Fibroblast of mammary gland (primary cell): Measurements from ENCODE around the gene RPRML.

Source experiments
- DNase-seq: peaks from one replicate; pipeline ENCODE4 v3.0.0-alpha.2; 2010; ENCODE audit warnings: low read depth
- H3K4me3 ChIP-seq: 2 replicates; pipeline ENCODE4 v1.5.1; 2011; ENCODE audit warnings: low read depth, mild to moderate bottlenecking, low read length, moderate library complexity; ENCODE audit not compliant: control insufficient read depth
- CTCF ChIP-seq: conservative IDR thresholded peaks from 2 replicates; pipeline ENCODE4 v1.5.1; 2011; ENCODE audit warnings: low read depth, low read length, inconsistent platforms; ENCODE audit not compliant: control insufficient read depth, insufficient read depth

RPRML gene

GRCh38 chr17:46984341-46984740 is 5.3 kb upstream of the RPRML start:
- no peak for DNase-seq
- H3K4me3 ChIP-seq: no peak overlapping the region
- no peak for TF ChIP-seq CTCF

DNA sequence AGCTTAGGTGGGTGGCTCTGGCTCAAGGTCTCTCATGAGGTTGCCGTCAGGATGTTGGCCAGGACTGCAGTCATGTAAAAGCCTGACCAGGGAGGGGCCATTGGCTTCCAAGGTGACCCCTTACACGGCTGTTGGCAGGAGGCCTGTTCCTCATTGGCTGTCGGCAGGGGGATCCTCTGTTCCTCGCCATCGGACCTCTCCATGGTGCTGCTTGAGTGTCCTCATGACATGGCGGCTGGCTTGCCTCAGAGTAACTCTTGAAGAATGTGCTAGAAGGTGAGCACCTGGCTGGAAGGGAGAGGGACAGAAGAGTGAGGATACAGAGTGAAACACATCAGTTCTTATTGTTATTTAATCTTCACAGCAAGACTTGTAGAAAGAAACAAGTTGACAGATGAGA is 4.7 kb upstream of the RPRML start:
- H3K4me3 ChIP-seq: no peak overlapping the region
- no peak for TF ChIP-seq CTCF
- DNase-seq: no peak

DNA sequence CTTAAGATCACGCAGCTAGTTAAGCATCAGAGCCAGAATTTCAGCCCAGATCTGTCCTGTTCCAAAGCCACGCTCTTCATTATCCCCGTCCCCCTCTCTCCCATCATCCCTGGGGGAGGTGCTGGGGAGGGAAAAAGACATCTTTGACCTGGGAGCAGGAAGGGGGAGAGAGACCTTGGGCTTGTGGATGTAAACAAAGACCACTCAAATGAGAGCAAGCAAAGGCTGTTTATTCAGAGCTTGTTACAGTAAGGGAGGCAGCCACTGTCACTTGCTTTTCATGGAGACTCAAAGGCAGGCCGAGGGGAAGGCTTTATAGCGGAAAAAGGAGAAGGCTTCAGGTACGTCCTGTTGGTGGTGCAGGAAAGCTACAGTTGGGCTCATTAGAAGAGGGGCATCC is 3.5 kb upstream of the RPRML start:
- no peak for DNase-seq
- no peak overlapping the region for H3K4me3 ChIP-seq
- no peak for TF ChIP-seq CTCF

DNA sequence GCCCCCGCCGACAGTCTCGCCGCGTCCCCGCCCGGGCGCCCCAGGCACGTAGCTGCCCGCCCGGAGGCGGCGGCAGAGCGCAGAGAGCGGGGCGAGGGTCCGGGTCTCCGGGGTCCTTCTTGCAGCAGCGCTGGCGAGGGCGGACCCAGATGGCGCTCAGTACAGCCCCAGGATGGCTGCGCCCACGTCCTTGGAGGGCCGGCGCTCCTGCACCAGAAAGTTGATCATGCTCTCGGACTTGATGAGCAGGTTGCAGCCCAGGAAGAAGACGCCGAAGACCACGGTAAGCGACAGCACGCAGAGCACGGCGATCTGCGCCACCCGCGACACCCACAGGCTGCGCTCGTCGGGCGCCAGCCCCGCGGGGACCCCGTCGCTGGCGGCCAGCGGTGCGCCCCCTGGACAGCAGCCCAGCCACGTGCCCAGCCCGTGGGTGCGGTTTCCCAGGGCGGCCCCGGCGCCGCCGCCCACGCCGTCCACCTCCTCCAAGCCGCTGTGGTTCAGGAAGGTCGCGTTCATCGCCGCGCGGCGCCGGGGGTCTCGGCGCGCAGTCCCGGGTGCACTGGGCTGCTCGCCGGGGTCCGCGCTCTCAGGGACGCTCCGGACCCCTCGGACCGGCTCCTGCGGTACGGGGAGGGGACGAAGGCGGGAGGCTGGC is 435 bp downstream of the RPRML start:
- no peak for TF ChIP-seq CTCF
- peak overlapping the region; percentile 9 for H3K4me3 ChIP-seq
- no peak for DNase-seq

GRCh38 chr17:46977750-46978488 is 1.1 kb downstream of the RPRML start:
- no peak overlapping the region for H3K4me3 ChIP-seq
- no peak for TF ChIP-seq CTCF
- DNase-seq: no peak

- no peak overlapping the region for H3K4me3 ChIP-seq
- peak; percentile 9 for TF ChIP-seq CTCF
- peak; percentile 18 for DNase-seq
Observed at GRCh38 chr17:46977348-46977747, 1.7 kb downstream of the RPRML start.
